Right ventricle myocardium inferior (tissue), 1 donor: ENCODE data around the gene TTLL3. TPM values are rescaled to one million over a fixed set of nuclear protein-coding genes. Genes with fewer than 3 reads are reported as not detected.

Experiments
- ATAC-seq: fragments of 200-7000 bp; cut with Tn5 transposase; one replicate; pipeline ENCODE4 v1.9.1; 2020; ENCODE audit warnings: mild to moderate bottlenecking, moderate library complexity
- DNase-seq: peaks from one replicate; pipeline ENCODE4 v3.0.0; 2021; ENCODE audit errors: missing footprints
- intact Hi-C: fragments of 100-400 bp; cut with DNase I; formaldehyde crosslinking; loops from one replicate; pipeline ENCODE4 v1.11.0; 2022
- total RNA-seq: library from RNA; stranded (reverse); fragmentation: NEBNext Ultra II Directional; extraction: Animal tissue kit (Norgen Biotek cat#: 25700); gene quantifications from one replicate; pipeline ENCODE4 v1.2.1, GENCODE V29; 2021
- donor health status: DM: no; HTN: yes; CAD: no; lungs with severe emphysema.

The TTLL3 gene
- total RNA-seq, 1 donor from 2014 or later: 10.6 TPM

- intact Hi-C loops: no loop called here
- peak; percentile 25 for DNase-seq
- no peak for ATAC-seq
Measured at GRCh38 chr3:9879830-9880549, 69.9 kb downstream of the TTLL3 start, which contains the start of gene CIDEC. CIDEC (minus strand) TSS chr3:9880253; CDS start chr3:9878486, 1,767 bp downstream.

- no peak for ATAC-seq
- intact Hi-C loops: no loop called here
- no peak for DNase-seq
Measured at GRCh38 chr3:9881441-9881840, 71.4 kb downstream of the TTLL3 start.

GRCh38 chr3:9883706-9884554, 73.9 kb downstream of the TTLL3 start:
- intact Hi-C loops: no loop called here
- ATAC-seq (no peak), DNase-seq (no peak)

- intact Hi-C loops: no loop called here
- DNase-seq (peak; percentile 28), ATAC-seq (no peak)
Measured at GRCh38 chr3:9884555-9885165, 74.6 kb downstream of the TTLL3 start.

Other genes starting within 250 kb of the TTLL3 start
- 43.9 TPM for gene MTMR14, start 160.8 kb upstream of the TTLL3 start, total RNA-seq
- gene CPNE9, start 106.4 kb upstream of the TTLL3 start, total RNA-seq: not detected
- 10.9 TPM for gene BRPF1, start 78.5 kb upstream of the TTLL3 start, total RNA-seq
- 10.5 TPM for gene OGG1, start 60.3 kb upstream of the TTLL3 start, total RNA-seq
- 18.4 TPM for gene CAMK1, start 40.3 kb upstream of the TTLL3 start, total RNA-seq
- gene TADA3, start 17.8 kb upstream of the TTLL3 start, total RNA-seq: 48.4 TPM
- 70.8 TPM for gene ARPC4, start 17.2 kb upstream of the TTLL3 start, total RNA-seq
- 40.7 TPM for gene RPUSD3, start 33.7 kb downstream of the TTLL3 start, total RNA-seq
- 6.7 TPM for gene CIDEC, start 70.0 kb downstream of the TTLL3 start, total RNA-seq
- gene JAGN1, start 80.3 kb downstream of the TTLL3 start, total RNA-seq: 19.1 TPM
- 0.78 TPM for gene IL17RE, start 92.6 kb downstream of the TTLL3 start, total RNA-seq
- 33.7 TPM for gene IL17RC, start 106.8 kb downstream of the TTLL3 start, total RNA-seq
- 67.5 TPM for gene CRELD1, start 123.6 kb downstream of the TTLL3 start, total RNA-seq
- gene PRRT3, start 142.1 kb downstream of the TTLL3 start, total RNA-seq: 0.57 TPM
- gene EMC3, start 176.6 kb downstream of the TTLL3 start, total RNA-seq: 108 TPM
- gene FANCD2, start 216.2 kb downstream of the TTLL3 start, total RNA-seq: 1.0 TPM